ENCODE results near the gene FRMPD3. TPM values are rescaled to one million over a fixed set of nuclear protein-coding genes. Genes with fewer than 3 reads are reported as not detected.

FRMPD3 gene
- total RNA-seq, 1 experiment from 2014 or later = 0.09 TPM

- POLR2A ChIA-PET (ENCODE audit: low non-redundant PET) = no interaction called here
Observed at GRCh38 chrX:107480272-107480671, 30.8 kb downstream of the FRMPD3 start.

GRCh38 chrX:107482046-107482445, 32.6 kb downstream of the FRMPD3 start:
- BruUV-seq (replicated peaks) = no TSS peak

More at GRCh38 chrX:107480272-107480671, 30.8 kb downstream of the FRMPD3 start:
- TF ChIP-seq CTCF (conservative IDR thresholded peaks at IDR 0.05; ENCODE audit: low read depth, low read length) (no peak), EZH2 (IDR thresholded peaks at IDR 0.05; ENCODE audit: borderline replicate concordance, low read depth, low read length, poor library complexity, severe bottlenecking) (no peak)
- CTCF ChIA-PET = no interaction called here
- no peaks in the 10 kb centered on the region for H3K9me3 ChIP-seq (ENCODE audit: low read depth, low read length, poor library complexity, severe bottlenecking)
- H3K27ac ChIP-seq (ENCODE audit: low read depth, low read length, poor library complexity, severe bottlenecking) = no peak overlapping the region
- peaks cover 7% of the 10 kb centered on the region for H3K4me1 ChIP-seq (ENCODE audit: insufficient read depth, low read length, poor library complexity, severe bottlenecking)
- H3K27me3 ChIP-seq (replicated peaks; ENCODE audit: insufficient read depth, low read depth, low read length, poor library complexity) = no peaks in the 10 kb centered on the region
- intact Hi-C loops (cut with micrococcal nuclease; ENCODE audit: unreplicated experiment) = no loop called here
- BruUV-seq (replicated peaks) = no TSS peak
- no peak for DNase-seq (ENCODE audit: low spot score)
- H3K4me3 ChIP-seq (ENCODE audit: low read depth, low read length, poor library complexity, severe bottlenecking) = no peak overlapping the region
- no peaks in the 10 kb centered on the region for H3K36me3 ChIP-seq (ENCODE audit: insufficient read depth, low read length, poor library complexity, severe bottlenecking)

GRCh38 chrX:107484002-107484726, 34.7 kb downstream of the FRMPD3 start:
- ChIA-PET CTCF (no interaction called here), POLR2A (ENCODE audit: low non-redundant PET) (no interaction called here)
- BruUV-seq (replicated peaks) = no TSS peak
- TF ChIP-seq CTCF (conservative IDR thresholded peaks at IDR 0.05; ENCODE audit: low read depth, low read length) = no peak
- TF ChIP-seq EZH2 (IDR thresholded peaks at IDR 0.05; ENCODE audit: borderline replicate concordance, low read depth, low read length, poor library complexity, severe bottlenecking) = no peak
- no peak overlapping the region for H3K4me3 ChIP-seq (ENCODE audit: low read depth, low read length, poor library complexity, severe bottlenecking)
- peak overlapping the region; percentile 50 for H3K27ac ChIP-seq (ENCODE audit: low read depth, low read length, poor library complexity, severe bottlenecking)
- no peaks in the 10 kb centered on the region for H3K27me3 ChIP-seq (replicated peaks; ENCODE audit: insufficient read depth, low read depth, low read length, poor library complexity)
- H3K36me3 ChIP-seq (ENCODE audit: insufficient read depth, low read length, poor library complexity, severe bottlenecking) = no peaks in the 10 kb centered on the region
- H3K9me3 ChIP-seq (ENCODE audit: low read depth, low read length, poor library complexity, severe bottlenecking) = no peaks in the 10 kb centered on the region
- intact Hi-C loops (cut with micrococcal nuclease; ENCODE audit: unreplicated experiment) = no loop called here
- DNase-seq (ENCODE audit: low spot score) = peak; percentile 72
- H3K4me1 ChIP-seq (ENCODE audit: insufficient read depth, low read length, poor library complexity, severe bottlenecking) = peaks cover 7% of the 10 kb centered on the region

More at GRCh38 chrX:107482046-107482445, 32.6 kb downstream of the FRMPD3 start:
- Histone ChIP-seq H3K27me3 (replicated peaks; ENCODE audit: insufficient read depth, low read depth, low read length, poor library complexity) (no peaks in the 10 kb centered on the region), H3K27ac (ENCODE audit: low read depth, low read length, poor library complexity, severe bottlenecking) (no peak overlapping the region), H3K4me3 (ENCODE audit: low read depth, low read length, poor library complexity, severe bottlenecking) (no peak overlapping the region), H3K36me3 (ENCODE audit: insufficient read depth, low read length, poor library complexity, severe bottlenecking) (no peaks in the 10 kb centered on the region), H3K9me3 (ENCODE audit: low read depth, low read length, poor library complexity, severe bottlenecking) (no peaks in the 10 kb centered on the region), H3K4me1 (ENCODE audit: insufficient read depth, low read length, poor library complexity, severe bottlenecking) (peaks cover 7% of the 10 kb centered on the region)
- TF ChIP-seq EZH2 (IDR thresholded peaks at IDR 0.05; ENCODE audit: borderline replicate concordance, low read depth, low read length, poor library complexity, severe bottlenecking) = no peak
- POLR2A ChIA-PET (ENCODE audit: low non-redundant PET) = no interaction called here
- CTCF ChIA-PET = no interaction called here
- DNase-seq (ENCODE audit: low spot score) = no peak
- intact Hi-C loops (cut with micrococcal nuclease; ENCODE audit: unreplicated experiment) = no loop called here

- peak; percentile 7 for DNase-seq (ENCODE audit: low spot score)
- ChIA-PET CTCF (no interaction called here), POLR2A (ENCODE audit: low non-redundant PET) (no interaction called here)
- intact Hi-C loops (cut with micrococcal nuclease; ENCODE audit: unreplicated experiment) = no loop called here
- Histone ChIP-seq H3K27ac (ENCODE audit: low read depth, low read length, poor library complexity, severe bottlenecking) (no peak overlapping the region), H3K36me3 (ENCODE audit: insufficient read depth, low read length, poor library complexity, severe bottlenecking) (no peaks in the 10 kb centered on the region), H3K9me3 (ENCODE audit: low read depth, low read length, poor library complexity, severe bottlenecking) (no peaks in the 10 kb centered on the region), H3K4me1 (ENCODE audit: insufficient read depth, low read length, poor library complexity, severe bottlenecking) (peaks cover 7% of the 10 kb centered on the region), H3K27me3 (replicated peaks; ENCODE audit: insufficient read depth, low read depth, low read length, poor library complexity) (no peaks in the 10 kb centered on the region), H3K4me3 (ENCODE audit: low read depth, low read length, poor library complexity, severe bottlenecking) (no peak overlapping the region)
- no TSS peak for BruUV-seq (replicated peaks)
- TF ChIP-seq CTCF (conservative IDR thresholded peaks at IDR 0.05; ENCODE audit: low read depth, low read length) (0 out of 2 replicates have a peak, but pooled peaks have one; percentile 26), EZH2 (IDR thresholded peaks at IDR 0.05; ENCODE audit: borderline replicate concordance, low read depth, low read length, poor library complexity, severe bottlenecking) (no peak)
Observed at GRCh38 chrX:107485013-107485412, 35.6 kb downstream of the FRMPD3 start.
